HG03575 (cell line): ENCODE results near the gene PLA2G4D.

Experiments
- ATAC-seq: cut with Tn5 transposase; IDR thresholded peaks from one replicate; pipeline ENCODE4 v1.9.1; 2021; ENCODE audit not compliant: unreplicated experiment, insufficient number of reproducible peaks, low FRiP score; ENCODE audit errors: extremely low read depth

PLA2G4D gene

GRCh38 chr15:42037656-42038055 lies 56.7 kb downstream of the PLA2G4D start:
- ATAC-seq = no peak

- no peak for ATAC-seq
Observed at GRCh38 chr15:42036966-42037365, 57.4 kb downstream of the PLA2G4D start.

- ATAC-seq = no peak
Observed at GRCh38 chr15:42036112-42036905, 58.1 kb downstream of the PLA2G4D start.

- ATAC-seq = no peak
Observed at GRCh38 chr15:42035435-42035761, 59.0 kb downstream of the PLA2G4D start.

GRCh38 chr15:42034628-42035434 lies 59.5 kb downstream of the PLA2G4D start:
- no peak for ATAC-seq

- ATAC-seq = no peak
Observed at GRCh38 chr15:42033214-42033873, 61.0 kb downstream of the PLA2G4D start.

GRCh38 chr15:42032376-42033213 lies 61.8 kb downstream of the PLA2G4D start:
- ATAC-seq = no peak

GRCh38 chr15:42031198-42031915 lies 63.0 kb downstream of the PLA2G4D start:
- ATAC-seq = no peak

DNA sequence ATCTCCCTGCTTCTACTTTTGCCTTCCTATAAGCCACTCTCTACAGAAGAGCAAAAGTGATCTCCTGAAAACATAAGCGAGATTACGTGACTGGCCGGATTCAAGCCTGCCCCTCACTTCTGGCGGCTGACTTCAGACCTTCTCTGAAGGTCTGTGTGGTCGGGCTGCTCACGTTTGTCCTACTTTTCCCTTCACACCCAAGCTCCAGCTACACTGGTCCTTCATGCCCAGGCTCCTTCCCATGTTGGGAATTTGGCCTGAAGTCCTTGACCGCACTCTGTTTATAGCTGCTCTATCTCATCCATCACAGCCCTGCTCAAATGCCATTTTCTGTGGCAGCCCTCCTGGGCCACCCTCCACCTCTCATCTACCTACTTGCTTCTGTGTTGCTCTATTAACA lies 66.8 kb downstream of the PLA2G4D start:
- no peak for ATAC-seq

DNA sequence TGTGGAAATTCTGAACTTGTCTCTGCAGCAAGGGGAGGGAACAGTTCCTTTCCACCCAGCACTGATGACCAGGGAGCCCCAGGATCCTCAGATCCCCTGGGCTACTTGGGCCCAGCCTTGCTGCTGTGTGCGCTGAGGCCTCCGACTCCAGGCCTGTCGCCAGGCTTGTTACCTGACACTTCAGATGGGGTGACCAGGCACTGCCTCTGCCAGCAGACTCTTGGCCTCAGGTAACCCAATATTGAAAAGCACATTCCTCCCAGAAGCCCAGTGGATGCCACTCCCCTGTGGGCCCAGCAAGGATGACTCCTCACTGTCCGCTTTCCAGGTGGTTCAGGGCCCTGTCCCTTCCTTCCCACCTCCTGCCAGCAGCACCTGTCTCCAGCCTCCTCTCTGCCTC lies 70.1 kb downstream of the PLA2G4D start:
- no peak for ATAC-seq

DNA sequence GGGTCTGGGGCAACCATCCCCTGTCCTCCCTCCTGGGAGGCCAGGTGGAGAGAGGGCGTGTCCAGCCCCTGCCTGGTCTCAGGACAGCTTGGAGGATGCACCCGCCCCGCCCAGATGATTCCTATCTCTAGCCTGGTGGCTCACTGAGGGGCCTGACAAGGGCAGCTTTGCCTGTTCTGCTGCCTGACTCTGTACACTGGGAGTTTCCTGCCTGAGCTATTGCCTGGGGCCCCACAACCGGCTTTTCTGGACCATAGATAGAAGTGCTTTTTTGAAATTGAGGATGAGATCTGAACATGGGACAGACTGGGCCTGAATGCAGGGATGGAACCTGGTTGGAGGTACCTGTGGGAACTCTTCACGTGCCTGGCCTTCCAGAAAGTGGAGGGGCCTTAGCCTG lies 72.8 kb downstream of the PLA2G4D start:
- ATAC-seq = no peak

GRCh38 chr15:42020713-42021273 lies 73.6 kb downstream of the PLA2G4D start, which contains the start of gene PLA2G4E:
TSS of gene PLA2G4E (minus strand) at chr15:42021042. CDS start at chr15:42021030, 12 bp downstream.
- ATAC-seq = no peak

DNA sequence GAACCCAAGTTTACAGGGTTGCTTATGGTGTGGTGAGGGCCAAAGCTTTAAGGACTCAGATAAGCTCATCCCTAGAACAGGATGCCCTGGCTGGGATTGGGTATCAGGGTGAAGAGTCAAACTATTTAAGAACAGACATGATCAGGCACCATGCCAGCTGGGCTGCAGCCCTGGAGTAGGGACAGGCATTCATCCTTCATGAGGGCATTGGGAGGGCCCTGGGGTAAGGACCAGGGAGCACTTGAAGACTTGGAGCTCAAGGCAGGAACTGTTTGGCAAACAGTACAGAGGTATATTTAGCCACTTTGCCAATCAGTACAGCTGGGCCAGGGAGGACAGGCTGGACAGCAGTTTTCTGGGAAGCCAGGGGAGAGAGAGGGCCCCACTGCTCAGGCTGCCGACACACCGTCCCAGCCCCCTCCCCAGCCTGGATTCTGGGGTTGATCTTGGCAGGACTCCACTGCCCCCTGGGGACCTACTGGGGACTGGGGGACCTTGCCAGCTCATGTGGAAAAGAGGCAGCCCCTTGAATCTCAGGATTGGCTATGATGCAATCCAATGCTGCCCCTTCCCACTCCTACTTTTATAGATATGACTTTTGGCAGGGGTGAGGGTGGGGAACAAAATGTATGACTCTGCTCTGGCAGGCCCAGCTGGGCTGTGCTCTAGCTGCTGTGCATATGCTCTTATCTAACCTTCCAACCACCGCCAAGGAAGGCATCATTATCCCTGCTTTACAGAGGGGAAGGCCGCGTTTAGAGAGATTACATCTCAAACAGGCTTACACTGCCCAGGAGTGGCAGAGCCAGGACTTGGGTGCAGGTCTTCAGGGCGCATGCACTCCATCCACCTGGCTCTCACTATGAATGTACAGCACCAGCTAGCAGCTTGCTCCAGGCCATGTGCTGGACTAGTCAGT lies 75.8 kb downstream of the PLA2G4D start:
- ATAC-seq = no peak
